GM19043 (cell line): ENCODE results near the gene CEP112.
"Not testable (repeated sequence)": the region's sequence is repeated elsewhere in the genome, so short reads cannot be mapped to it uniquely, and the experiment has no call there.

Experiments
- ATAC-seq: cut with Tn5 transposase; IDR thresholded peaks from one replicate; pipeline ENCODE4 v1.9.1; 2021; ENCODE audit warnings: low read depth; ENCODE audit not compliant: unreplicated experiment

Gene CEP112

GRCh38 chr17:66087073-66087472 lies 104.9 kb downstream of the CEP112 start:
- no peak for ATAC-seq

- ATAC-seq: no peak
Observed at GRCh38 chr17:66085221-66085620, 106.7 kb downstream of the CEP112 start.

- not testable (repeated sequence) for ATAC-seq
Observed at GRCh38 chr17:66080670-66081069, 111.3 kb downstream of the CEP112 start.

GRCh38 chr17:66076546-66077190 lies 115.3 kb downstream of the CEP112 start:
- no peak for ATAC-seq

GRCh38 chr17:66073384-66073783 lies 118.5 kb downstream of the CEP112 start:
- ATAC-seq: no peak

- ATAC-seq: no peak
Observed at GRCh38 chr17:66063686-66064085, 128.2 kb downstream of the CEP112 start.

GRCh38 chr17:66056148-66056547 lies 135.8 kb downstream of the CEP112 start:
- no peak for ATAC-seq

GRCh38 chr17:66054242-66054641 lies 137.7 kb downstream of the CEP112 start:
- no peak for ATAC-seq

- ATAC-seq: no peak
Observed at GRCh38 chr17:66044083-66044482, 147.8 kb downstream of the CEP112 start.

- ATAC-seq: no peak
Observed at GRCh38 chr17:66043419-66043818, 148.5 kb downstream of the CEP112 start.

- ATAC-seq: no peak
Observed at GRCh38 chr17:66040402-66040801, 151.5 kb downstream of the CEP112 start.

GRCh38 chr17:66038125-66038524 lies 153.8 kb downstream of the CEP112 start:
- ATAC-seq: no peak

- no peak for ATAC-seq
Observed at GRCh38 chr17:66037221-66037620, 154.7 kb downstream of the CEP112 start.

GRCh38 chr17:66032082-66032712 lies 159.7 kb downstream of the CEP112 start:
- no peak for ATAC-seq

- no peak for ATAC-seq
Observed at GRCh38 chr17:66025551-66025950, 166.4 kb downstream of the CEP112 start.

GRCh38 chr17:66021757-66022156 lies 170.2 kb downstream of the CEP112 start:
- no peak for ATAC-seq

GRCh38 chr17:66018786-66019185 lies 173.1 kb downstream of the CEP112 start:
- ATAC-seq: no peak

GRCh38 chr17:66016231-66016630 lies 175.7 kb downstream of the CEP112 start:
- ATAC-seq: no peak

GRCh38 chr17:66008680-66009079 lies 183.3 kb downstream of the CEP112 start:
- no peak for ATAC-seq

GRCh38 chr17:66006654-66007053 lies 185.3 kb downstream of the CEP112 start:
- ATAC-seq: no peak

GRCh38 chr17:66002812-66003211 lies 189.1 kb downstream of the CEP112 start:
- no peak for ATAC-seq

- no peak for ATAC-seq
Observed at GRCh38 chr17:66002063-66002585, 189.8 kb downstream of the CEP112 start.
